WTC11 (cell line): ENCODE results near the gene DGKA. TPM values are rescaled to one million over a fixed set of nuclear protein-coding genes. Genes with fewer than 3 reads are reported as not detected.

ENCODE experiments used
- ATAC-seq: fragments of 200-7000 bp; cut with Tn5 transposase; 2 replicates; pipeline ENCODE4 v1.10.0; 2021; ENCODE audit warnings: mild to moderate bottlenecking, moderate library complexity
- CTCF ChIA-PET: fragments of 300-600 bp; sonication (Branson Sonifier 250); formaldehyde crosslinking; loops from one replicate; lab custom pipeline; 2021; ENCODE audit warnings: antibody characterized with exemption; lab: Charles Lee
- POLR2A ChIA-PET: fragments of 350-600 bp; sonication (Branson Sonifier 250); formaldehyde crosslinking; loops from one replicate; lab custom pipeline; 2021; ENCODE audit warnings: antibody characterized with exemption; lab: Charles Lee
- DNase-seq: peaks from one replicate; pipeline ENCODE4 v3.0.0; 2021; ENCODE audit warnings: low spot score
- H3K27ac Mint-ChIP-seq: 2 replicates; pipeline ENCODE4 v1.8.0; 2021; ENCODE audit warnings: mixed read lengths
- H3K27me3 Mint-ChIP-seq: 2 replicates; pipeline ENCODE4 v1.8.0; 2021; ENCODE audit warnings: low read depth, mild to moderate bottlenecking, moderate library complexity, mixed read lengths
- H3K36me3 Mint-ChIP-seq: 2 replicates; pipeline ENCODE4 v1.8.0; 2021; ENCODE audit warnings: mixed read lengths
- H3K4me1 Mint-ChIP-seq: 2 replicates; pipeline ENCODE4 v1.8.0; 2022; ENCODE audit warnings: mixed read lengths
- H3K4me3 Mint-ChIP-seq: 2 replicates; pipeline ENCODE4 v1.8.0; 2021; ENCODE audit warnings: mild to moderate bottlenecking, moderate library complexity, mixed read lengths
- H3K9me3 Mint-ChIP-seq: 2 replicates; pipeline ENCODE4 v1.8.0; 2021; ENCODE audit warnings: mixed read lengths
- CREB1 ChIP-seq: sonication (generic); formaldehyde crosslinking; IDR thresholded peaks from 2 replicates; pipeline ENCODE4 v1.8.0; 2023; ENCODE audit warnings: mild to moderate bottlenecking, missing genetic modification reagents
- CREM ChIP-seq: sonication (generic); formaldehyde crosslinking; IDR thresholded peaks from 2 replicates; pipeline ENCODE4 v1.8.1; 2022; ENCODE audit warnings: mild to moderate bottlenecking, missing genetic modification reagents, moderate library complexity
- E2F1 ChIP-seq: sonication (generic); formaldehyde crosslinking; IDR thresholded peaks from 2 replicates; pipeline ENCODE4 v1.8.0; 2022; ENCODE audit warnings: mild to moderate bottlenecking, missing genetic modification reagents
- GABPB1 ChIP-seq: sonication (generic); formaldehyde crosslinking; IDR thresholded peaks from 2 replicates; pipeline ENCODE4 v1.8.1; 2023; ENCODE audit warnings: mild to moderate bottlenecking, missing genetic modification reagents
- GRHL2 ChIP-seq: fragments of 250-450 bp; sonication (Bioruptor Pico); IDR thresholded peaks from 2 replicates; pipeline ENCODE4 v1.8.0; 2022; ENCODE audit warnings: mild to moderate bottlenecking, moderate library complexity; ENCODE audit not compliant: insufficient replicate concordance, severe bottlenecking
- MLX ChIP-seq: sonication (generic); formaldehyde crosslinking; IDR thresholded peaks from 2 replicates; pipeline ENCODE4 v1.8.1; 2023; ENCODE audit warnings: mild to moderate bottlenecking, missing genetic modification reagents, moderate library complexity
- MXD4 ChIP-seq: fragments of 250-450 bp; sonication (Bioruptor Pico); IDR thresholded peaks from 2 replicates; pipeline ENCODE4 v1.8.0; 2021; ENCODE audit warnings: mild to moderate bottlenecking, moderate library complexity, borderline replicate concordance
- NFYB ChIP-seq: sonication (generic); formaldehyde crosslinking; conservative IDR thresholded peaks from 2 replicates; pipeline ENCODE4 v1.8.0; 2022; ENCODE audit warnings: low read depth, missing genetic modification reagents
- SP1 ChIP-seq: sonication (generic); formaldehyde crosslinking; conservative IDR thresholded peaks from 2 replicates; pipeline ENCODE4 v1.8.1; 2022; ENCODE audit warnings: missing genetic modification reagents
- TCF7 ChIP-seq: sonication (generic); formaldehyde crosslinking; IDR thresholded peaks from 2 replicates; pipeline ENCODE4 v1.8.0; 2022; ENCODE audit warnings: mild to moderate bottlenecking, low read depth, missing genetic modification reagents, moderate library complexity
- ZBTB43 ChIP-seq: sonication (generic); formaldehyde crosslinking; IDR thresholded peaks from 2 replicates; pipeline ENCODE4 v1.8.1; 2023; ENCODE audit warnings: mild to moderate bottlenecking, missing genetic modification reagents
- ZNF138 ChIP-seq: sonication (generic); formaldehyde crosslinking; conservative IDR thresholded peaks from 2 replicates; pipeline ENCODE4 v1.8.1; 2022; ENCODE audit warnings: mild to moderate bottlenecking, moderate library complexity, missing genetic modification reagents
- ZNF219 ChIP-seq: sonication (generic); formaldehyde crosslinking; IDR thresholded peaks from 2 replicates; pipeline ENCODE4 v1.8.0; 2023; ENCODE audit warnings: missing genetic modification reagents, mild to moderate bottlenecking, borderline replicate concordance
- ZNF232 ChIP-seq: sonication (generic); formaldehyde crosslinking; IDR thresholded peaks from 2 replicates; pipeline ENCODE4 v1.8.0; 2022; ENCODE audit warnings: mild to moderate bottlenecking, missing genetic modification reagents
- ZNF423 ChIP-seq: fragments of 250-450 bp; sonication (Bioruptor Pico); IDR thresholded peaks from 2 replicates; pipeline ENCODE4 v2.1.2; 2022; ENCODE audit warnings: mild to moderate bottlenecking, moderate library complexity
- ZNF532 ChIP-seq: fragments of 250-450 bp; sonication (Bioruptor Pico); IDR thresholded peaks from 2 replicates; pipeline ENCODE4 v1.9.0; 2021; ENCODE audit warnings: mild to moderate bottlenecking, borderline replicate concordance
- total RNA-seq: library from RNA; stranded (reverse); gene quantifications from 3 replicates; pipeline ENCODE4 v1.2.3, GENCODE V29; 2021
- TF ChIP-seq, protein P1 (sequence below): sonication (generic); formaldehyde crosslinking; IDR thresholded peaks from 2 replicates; pipeline ENCODE4 v1.8.0; 2022; ENCODE audit warnings: mild to moderate bottlenecking, missing genetic modification reagents
- TF ChIP-seq, protein P2 (sequence below): fragments of 250-450 bp; sonication (Bioruptor Pico); IDR thresholded peaks from 2 replicates; pipeline ENCODE4 v1.9.0; 2021; ENCODE audit warnings: mild to moderate bottlenecking
- TF ChIP-seq, protein P3 (sequence below): fragments of 250-450 bp; sonication (Bioruptor Pico); IDR thresholded peaks from 2 replicates; pipeline ENCODE4 v1.8.0; 2021; ENCODE audit warnings: mild to moderate bottlenecking
- TF ChIP-seq, protein P4 (sequence below): sonication (generic); formaldehyde crosslinking; IDR thresholded peaks from 2 replicates; pipeline ENCODE4 v1.8.1; 2022; ENCODE audit warnings: mild to moderate bottlenecking, moderate library complexity, missing genetic modification reagents

The DGKA gene
- total RNA-seq, 1 experiment from 2014 or later: 25.5 TPM

DNA sequence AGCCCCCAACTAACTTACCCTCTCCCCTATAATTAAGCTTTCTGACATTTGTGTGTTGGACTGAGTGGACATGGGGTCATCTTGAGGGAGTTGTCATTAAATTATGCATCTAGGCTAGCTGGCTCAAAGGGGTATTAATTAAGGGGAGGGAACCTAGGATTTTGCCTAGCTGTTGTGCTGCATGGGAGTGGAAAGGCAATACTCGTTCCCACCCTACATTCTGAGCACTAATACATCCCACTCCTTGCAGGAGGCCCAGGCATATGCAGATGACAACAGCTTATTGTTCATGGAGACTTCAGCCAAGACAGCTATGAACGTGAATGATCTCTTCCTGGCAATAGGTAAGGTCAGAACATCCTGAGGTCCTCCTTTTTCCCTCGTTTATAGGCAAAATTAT, 60.1 kb downstream of the DGKA start:
- ATAC-seq: no peak
- Mint-ChIP-seq H3K9me3 (no peaks in the 10 kb centered on the region), H3K27ac (no peak overlapping the region), H3K36me3 (peaks cover 57% of the 10 kb centered on the region), H3K4me3 (no peak overlapping the region), H3K4me1 (no peaks in the 10 kb centered on the region), H3K27me3 (no peaks in the 10 kb centered on the region)
- no peak for TF ChIP-seq ZNF219
- no peak for TF ChIP-seq CREM (CRISPR knock-in tag)
- TF ChIP-seq ZBTB43 (CRISPR knock-in tag): no peak
- TF ChIP-seq ZNF232 (CRISPR knock-in tag): no peak
- TF ChIP-seq, protein P1, sequence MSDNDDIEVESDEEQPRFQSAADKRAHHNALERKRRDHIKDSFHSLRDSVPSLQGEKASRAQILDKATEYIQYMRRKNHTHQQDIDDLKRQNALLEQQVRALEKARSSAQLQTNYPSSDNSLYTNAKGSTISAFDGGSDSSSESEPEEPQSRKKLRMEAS (CRISPR knock-in tag): no peak
- no peak for TF ChIP-seq MXD4
- TF ChIP-seq ZNF423: no peak
- TF ChIP-seq, protein P2, sequence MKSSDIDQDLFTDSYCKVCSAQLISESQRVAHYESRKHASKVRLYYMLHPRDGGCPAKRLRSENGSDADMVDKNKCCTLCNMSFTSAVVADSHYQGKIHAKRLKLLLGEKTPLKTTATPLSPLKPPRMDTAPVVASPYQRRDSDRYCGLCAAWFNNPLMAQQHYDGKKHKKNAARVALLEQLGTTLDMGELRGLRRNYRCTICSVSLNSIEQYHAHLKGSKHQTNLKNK: no peak
- TF ChIP-seq, protein P3, sequence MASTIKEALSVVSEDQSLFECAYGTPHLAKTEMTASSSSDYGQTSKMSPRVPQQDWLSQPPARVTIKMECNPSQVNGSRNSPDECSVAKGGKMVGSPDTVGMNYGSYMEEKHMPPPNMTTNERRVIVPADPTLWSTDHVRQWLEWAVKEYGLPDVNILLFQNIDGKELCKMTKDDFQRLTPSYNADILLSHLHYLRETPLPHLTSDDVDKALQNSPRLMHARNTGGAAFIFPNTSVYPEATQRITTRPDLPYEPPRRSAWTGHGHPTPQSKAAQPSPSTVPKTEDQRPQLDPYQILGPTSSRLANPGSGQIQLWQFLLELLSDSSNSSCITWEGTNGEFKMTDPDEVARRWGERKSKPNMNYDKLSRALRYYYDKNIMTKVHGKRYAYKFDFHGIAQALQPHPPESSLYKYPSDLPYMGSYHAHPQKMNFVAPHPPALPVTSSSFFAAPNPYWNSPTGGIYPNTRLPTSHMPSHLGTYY (CRISPR knock-in tag): no peak
- TF ChIP-seq, protein P4, sequence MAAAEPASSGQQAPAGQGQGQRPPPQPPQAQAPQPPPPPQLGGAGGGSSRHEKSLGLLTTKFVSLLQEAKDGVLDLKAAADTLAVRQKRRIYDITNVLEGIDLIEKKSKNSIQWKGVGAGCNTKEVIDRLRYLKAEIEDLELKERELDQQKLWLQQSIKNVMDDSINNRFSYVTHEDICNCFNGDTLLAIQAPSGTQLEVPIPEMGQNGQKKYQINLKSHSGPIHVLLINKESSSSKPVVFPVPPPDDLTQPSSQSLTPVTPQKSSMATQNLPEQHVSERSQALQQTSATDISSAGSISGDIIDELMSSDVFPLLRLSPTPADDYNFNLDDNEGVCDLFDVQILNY (CRISPR knock-in tag): no peak
- no peak for TF ChIP-seq TCF7
- no peak for TF ChIP-seq GABPB1 (CRISPR knock-in tag)
- TF ChIP-seq ZNF532 (CRISPR knock-in tag): no peak
- TF ChIP-seq ZNF138: no peak
- TF ChIP-seq E2F1: no peak
- TF ChIP-seq GRHL2: no peak
- TF ChIP-seq SP1 (CRISPR knock-in tag): no peak
- TF ChIP-seq CREB1: no peak
- no peak for TF ChIP-seq MLX (CRISPR knock-in tag)
- TF ChIP-seq NFYB (CRISPR knock-in tag): no peak
- DNase-seq: no peak
- ChIA-PET POLR2A (no interaction called here), CTCF (interaction anchor here (0.9 kb wide), 1 partner anchor 38 kb away, joined by 3 read pairs; no protein-coding TSS in a partner anchor)
